Skeletal muscle satellite cell (primary cell): ENCODE data around the gene MYOZ3.

Experiments
- H3K27me3 ChIP-seq: 2 replicates; pipeline ENCODE4 v1.7.0; 2013; ENCODE audit warnings: low read length; ENCODE audit not compliant: control insufficient read depth, insufficient read depth
- H3K36me3 ChIP-seq: 2 replicates; pipeline ENCODE4 v1.7.0; 2013; ENCODE audit warnings: mild to moderate bottlenecking, control low read depth, low read length; ENCODE audit not compliant: insufficient read depth
- H3K4me1 ChIP-seq: 2 replicates; pipeline ENCODE4 v1.7.0; 2013; ENCODE audit warnings: low read length; ENCODE audit not compliant: control insufficient read depth, insufficient read depth
- H3K4me2 ChIP-seq: 2 replicates; pipeline ENCODE4 v1.7.0; 2013; ENCODE audit warnings: mild to moderate bottlenecking, low read length
- H3K4me3 ChIP-seq: 2 replicates; pipeline ENCODE4 v1.7.0; 2013; ENCODE audit warnings: low read length
- H3K9ac ChIP-seq: 2 replicates; pipeline ENCODE4 v1.7.0; 2013; ENCODE audit warnings: mild to moderate bottlenecking, low read depth, low read length, moderate library complexity
- H3K9me3 ChIP-seq: replicated peaks from 2 replicates; pipeline ENCODE4 v1.7.0; 2013; ENCODE audit warnings: mild to moderate bottlenecking, control low read depth, low read length

The MYOZ3 gene

DNA sequence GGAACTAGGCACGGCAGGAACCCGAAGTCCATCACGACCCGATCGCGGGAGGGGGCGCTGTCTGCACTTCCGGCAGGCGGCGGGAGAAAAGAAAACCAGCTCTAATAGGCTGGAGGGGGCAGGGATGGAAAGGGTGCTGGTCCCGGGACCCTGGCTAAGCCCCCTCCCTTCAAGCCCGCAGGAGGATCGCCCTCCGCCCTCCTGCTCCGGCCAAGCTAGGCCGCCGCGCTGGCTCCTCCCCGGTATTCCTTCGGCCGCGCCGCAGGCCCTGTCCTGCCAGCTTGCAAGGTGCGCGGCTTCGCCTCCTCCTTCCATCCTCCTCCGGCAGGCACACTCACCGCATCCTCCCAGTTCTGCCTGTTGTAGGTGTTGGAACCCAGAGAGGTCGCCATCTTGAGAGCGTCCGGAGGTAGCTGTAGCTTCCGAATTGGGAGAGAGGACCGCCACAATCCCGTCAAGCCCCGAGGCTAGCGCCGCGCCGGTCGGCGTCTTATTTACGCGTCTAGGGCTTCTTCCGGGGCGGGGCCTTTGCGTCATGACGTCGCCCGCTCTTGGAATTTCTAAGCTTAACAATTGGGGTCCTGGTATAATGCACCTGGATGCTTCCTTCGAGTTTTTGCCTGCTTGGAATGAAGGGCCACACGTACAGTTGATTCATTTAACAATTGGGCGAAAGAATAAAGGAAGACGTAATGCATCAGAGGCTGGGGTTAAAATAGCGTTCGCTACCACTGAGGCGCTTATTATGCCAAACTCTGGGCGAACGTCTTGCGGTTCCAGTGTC, 39.7 kb downstream of the MYOZ3 start, which contains the start of gene RBM22:
TSS of gene RBM22 (minus strand) at position 469 of the 784 bp plus-strand sequence. CDS start at position 392, 77 bp downstream.
- Histone ChIP-seq H3K4me2 (peak within 1 kb of the TSS; percentile 93), H3K27me3 (no peaks in the 10 kb centered on the region), H3K4me3 (peak within 1 kb of the TSS; percentile 100), H3K4me1 (peaks cover 6% of the 10 kb centered on the region), H3K9me3 (no peaks in the 10 kb centered on the region), H3K9ac (peak within 1 kb of the TSS; percentile 99), H3K36me3 (peaks cover 37% of the 10 kb centered on the region)

DNA sequence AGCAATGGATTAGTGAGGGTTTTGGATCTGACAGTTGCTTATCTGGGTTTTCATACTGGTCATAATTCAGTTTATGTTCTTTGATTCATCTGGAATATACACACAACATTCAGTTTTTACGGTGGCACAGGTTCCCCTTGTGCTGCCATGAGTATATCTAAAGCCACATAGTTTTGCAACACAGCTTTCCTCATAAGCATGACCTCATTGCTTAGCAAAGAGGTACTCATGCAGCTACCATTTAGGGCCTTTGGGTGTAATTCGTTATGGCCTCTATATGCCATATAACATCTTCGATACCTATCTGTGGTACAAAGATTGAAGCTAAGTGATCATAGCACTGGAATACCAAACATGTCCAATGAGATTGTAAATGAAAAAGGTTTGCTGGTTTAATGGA, 42.7 kb downstream of the MYOZ3 start:
- Histone ChIP-seq H3K36me3 (peaks cover 22% of the 10 kb centered on the region), H3K4me3 (no peak overlapping the region), H3K9ac (no peak overlapping the region), H3K4me2 (no peak overlapping the region), H3K4me1 (peaks cover 6% of the 10 kb centered on the region), H3K27me3 (no peaks in the 10 kb centered on the region), H3K9me3 (no peaks in the 10 kb centered on the region)

DNA sequence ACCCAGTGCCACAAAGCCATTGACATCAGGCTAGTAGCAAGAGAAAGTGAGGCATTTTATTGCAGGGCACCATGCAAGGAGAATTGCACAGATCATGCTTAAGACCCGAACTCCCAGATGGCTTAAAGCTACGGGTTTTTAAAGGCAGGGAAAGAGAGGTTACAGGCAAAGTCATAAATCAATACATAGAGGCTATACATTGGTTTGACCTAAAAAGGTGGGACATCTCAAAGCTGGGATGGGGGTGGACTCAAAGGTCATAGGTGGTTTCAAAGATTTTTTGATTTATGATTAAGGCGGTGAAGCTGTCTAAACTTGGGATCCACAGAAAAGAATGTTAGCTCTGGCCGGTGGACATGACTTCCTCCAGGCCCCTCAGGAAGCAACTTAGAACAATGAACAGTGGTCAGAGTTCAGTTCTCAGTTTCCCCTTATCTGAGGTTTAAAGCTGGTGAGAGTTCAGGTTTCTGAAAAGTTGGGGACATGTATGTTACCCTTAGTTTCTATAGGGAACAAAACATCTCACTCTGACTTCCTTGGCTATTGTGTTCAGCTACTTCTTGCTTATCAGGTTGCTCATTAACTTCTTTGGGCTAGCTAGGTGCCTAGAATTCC, 45.8 kb downstream of the MYOZ3 start:
- Histone ChIP-seq H3K27me3 (no peaks in the 10 kb centered on the region), H3K4me1 (no peaks in the 10 kb centered on the region), H3K9ac (no peak overlapping the region), H3K9me3 (no peaks in the 10 kb centered on the region), H3K4me3 (no peak overlapping the region), H3K36me3 (peaks cover 45% of the 10 kb centered on the region), H3K4me2 (no peak overlapping the region)

DNA sequence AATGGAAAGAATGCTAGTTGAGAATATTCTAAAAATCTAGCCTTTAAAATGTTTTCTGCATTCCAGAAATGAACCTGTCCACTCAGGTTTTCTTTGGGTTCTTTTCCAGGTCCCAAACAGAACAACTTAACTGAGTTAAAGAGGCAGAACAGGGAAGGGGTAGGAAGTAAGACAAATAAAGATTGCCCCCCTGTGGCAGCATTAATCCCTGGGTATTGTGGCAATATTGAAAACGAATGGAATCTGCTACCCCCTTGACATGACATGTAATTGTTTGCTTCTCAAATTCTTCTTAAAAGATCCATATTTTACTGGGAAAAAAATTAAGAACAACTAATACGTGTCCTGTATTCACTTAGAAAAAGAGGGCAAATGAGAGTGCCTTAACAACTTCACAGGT, 49.1 kb downstream of the MYOZ3 start:
- H3K4me2 ChIP-seq, result no peak overlapping the region
- no peaks in the 10 kb centered on the region for H3K27me3 ChIP-seq
- H3K36me3 ChIP-seq, result peaks cover 72% of the 10 kb centered on the region
- no peaks in the 10 kb centered on the region for H3K9me3 ChIP-seq
- H3K4me1 ChIP-seq, result no peaks in the 10 kb centered on the region
- H3K4me3 ChIP-seq, result no peak overlapping the region
- no peak overlapping the region for H3K9ac ChIP-seq

DNA sequence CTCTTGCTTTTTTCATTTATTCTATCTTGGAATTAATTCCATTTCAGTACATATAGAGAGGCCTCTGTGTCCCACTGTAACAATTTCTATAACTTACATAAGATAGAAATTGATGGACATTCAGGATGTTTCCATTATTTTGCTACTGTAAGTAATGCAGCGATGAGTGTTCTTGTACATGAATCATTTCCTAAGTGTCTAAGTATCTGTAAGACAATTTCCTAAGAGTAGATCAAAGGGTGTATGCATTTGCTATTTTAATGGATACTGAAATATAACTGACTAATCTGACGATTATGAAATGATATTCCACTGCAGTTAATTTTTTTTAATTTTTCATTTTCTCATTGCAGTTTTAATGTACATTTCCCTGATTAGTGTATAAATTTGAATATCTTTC, 62.8 kb downstream of the MYOZ3 start:
- Histone ChIP-seq H3K9me3 (no peaks in the 10 kb centered on the region), H3K36me3 (peaks cover 78% of the 10 kb centered on the region), H3K4me3 (no peak overlapping the region), H3K4me2 (no peak overlapping the region), H3K4me1 (peaks cover 6% of the 10 kb centered on the region), H3K9ac (no peak overlapping the region), H3K27me3 (no peaks in the 10 kb centered on the region)
